A549 (cell line): ENCODE data around the gene NR2C2AP.

Source experiments
- CTCF ChIP-seq: fragments of >200 bp; sonication (Bioruptor Twin); formaldehyde crosslinking; IDR thresholded peaks from 3 replicates; pipeline ENCODE4 v1.5.1; 2016
- E2F6 ChIP-seq: IDR thresholded peaks from 2 replicates; pipeline ENCODE4 v1.6.1; 2012; ENCODE audit warnings: low read depth, borderline replicate concordance
- EP300 ChIP-seq, 2 experiments: fragments of >200 bp; sonication (Bioruptor Twin); formaldehyde crosslinking; IDR thresholded peaks; 2 replicates in 1 of 2; 3 replicates in 1 of 2; pipeline ENCODE4 v1.6.1; 2016 to 2017
- POLR2A ChIP-seq: IDR thresholded peaks from 2 replicates; pipeline ENCODE4 v1.6.1; 2012; ENCODE audit warnings: mild to moderate bottlenecking, low read length
- REST ChIP-seq: fragments of 200-600 bp; sonication (generic); IDR thresholded peaks from 2 replicates; pipeline ENCODE4 v1.6.1; 2016; ENCODE audit warnings: antibody characterized with exemption, mild to moderate bottlenecking, moderate library complexity
- RNF2 ChIP-seq: fragments of 200-600 bp; sonication (generic); IDR thresholded peaks from 2 replicates; pipeline ENCODE4 v1.6.1; 2016; ENCODE audit warnings: low read depth, mild to moderate bottlenecking, antibody characterized with exemption, moderate library complexity, borderline replicate concordance

- no peak for TF ChIP-seq CTCF
- no peak for TF ChIP-seq POLR2A
- no peak for TF ChIP-seq EP300 (IDR thresholded peaks at IDR 0.05)
- TF ChIP-seq REST, result no peak
- no peak for TF ChIP-seq E2F6
- no peak for TF ChIP-seq RNF2
Observed at GRCh38 chr19:19218911-19219310, 15.7 kb upstream of the NR2C2AP start.
